Small intestine (tissue), 7 donors: ENCODE data around the gene RASGEF1C. TPM values are rescaled to one million over a fixed set of nuclear protein-coding genes. Genes with fewer than 3 reads are reported as not detected.
A peak's percentile ranks its signal among the peaks of the same experiment; 100 is the strongest.

Experiments
- DNase-seq, 2 donors: peaks; one replicate each; pipeline versions ENCODE4 v3.0.0 to v3.0.0-alpha.2; 2013
- FAIRE-seq: peaks from 2 replicates; lab custom pipeline; 2012; peaks lifted over from hg19 to GRCh38; lab: Jason Lieb, UNC
- H3K27ac ChIP-seq, 3 donors: one replicate each; pipeline ENCODE4 v1.5.1; 2013; ENCODE audit warnings: low read length in 2 of 3, mild to moderate bottlenecking in 2 of 3, control low read depth in 1 of 3, inconsistent platforms in 1 of 3, low read depth in 1 of 3, moderate library complexity in 1 of 3
- H3K27me3 ChIP-seq, 3 donors: one replicate each; pipeline ENCODE4 v1.6.1; 2013; ENCODE audit warnings: low read length in 3 of 3, inconsistent platforms in 1 of 3; ENCODE audit not compliant: control insufficient read depth in 3 of 3, insufficient read depth in 3 of 3
- H3K36me3 ChIP-seq, 3 donors: one replicate each; pipeline ENCODE4 v1.6.1; 2013; ENCODE audit warnings: low read length in 3 of 3, inconsistent platforms in 1 of 3, low read depth in 1 of 3, mild to moderate bottlenecking in 1 of 3, moderate library complexity in 1 of 3; ENCODE audit not compliant: control insufficient read depth in 3 of 3, insufficient read depth in 2 of 3
- H3K4me1 ChIP-seq, 3 donors: one replicate each; pipeline ENCODE4 v1.6.1; 2013; ENCODE audit warnings: low read length in 2 of 3, inconsistent platforms in 1 of 3, low read depth in 1 of 3, mild to moderate bottlenecking in 1 of 3, moderate library complexity in 1 of 3; ENCODE audit not compliant: control insufficient read depth in 3 of 3, insufficient read depth in 2 of 3
- H3K4me3 ChIP-seq, 3 donors: one replicate each; pipeline ENCODE4 v1.5.1; 2013; ENCODE audit warnings: low read length in 3 of 3, control low read depth in 1 of 3, inconsistent platforms in 1 of 3, low read depth in 1 of 3, mild to moderate bottlenecking in 1 of 3, moderate library complexity in 1 of 3
- H3K9me3 ChIP-seq, 2 donors: one replicate each; pipeline ENCODE4 v1.6.1; 2013; ENCODE audit warnings: low read depth in 1 of 2, low read length in 1 of 2; ENCODE audit not compliant: control insufficient read depth in 2 of 2, insufficient read depth in 1 of 2
- WGBS, 3 donors: extraction: QIAGEN DNeasy Blood & Tissue Kit; methylation state at CpG; one replicate each; pipeline ENCODE4 v1.1.7; 2013; 5-methylcytosine and 5-hydroxymethylcytosine counted together
- polyA plus RNA-seq, 4 donors: library from polyadenylated mRNA; stranded (reverse) in 3 of 4; unstranded in 1 of 4; fragments of 200-250 nt in 3 of 4; fragments of 120-200 nt in 1 of 4; gene quantifications; one replicate each; pipeline versions ENCODE4 v1.2.1 to v1.2.3, GENCODE V29; 2013
- donor health status: healthy with polysubstance abuse.
- donor health status: control.
- donor health status: control.
- donor health status: Bipolar disorder and iron deficiency.
- donor health status: healthy.

RASGEF1C gene
- polyA plus RNA-seq, 4 donors = 0.37 to 0.54 (median 0.40) TPM; not detected in 1

- H3K36me3 ChIP-seq = peaks cover 10 to 19% (median 11%) of the 10 kb centered on the region in 3 donors
- 91 to 94% (median 92%) methylated on average over 5 of the region's 5 CpGs for WGBS, 3 donors
- FAIRE-seq = no peak
These were observed 26.1 kb upstream of the RASGEF1C start for GRCh38 chr5:180235077-180235476.

GRCh38 chr5:180234271-180234670 lies 25.3 kb upstream of the RASGEF1C start:
- no peak for FAIRE-seq
- H3K27me3 ChIP-seq = no peaks in the 10 kb centered on the region
- H3K36me3 ChIP-seq = peaks cover 9 to 19% (median 10%) of the 10 kb centered on the region in 3 donors
- no peak for DNase-seq
- WGBS, 3 donors = 93 to 96% (median 95%) methylated on average over 15 of the region's 15 CpGs
- H3K9me3 ChIP-seq = peaks cover 0 to 5% of the 10 kb centered on the region in 2 donors
- peak overlapping the region in 1 of 3 donors; percentile 81 for H3K27ac ChIP-seq
- peaks cover 0 to 4% (median 0%) of the 10 kb centered on the region in 3 donors for H3K4me1 ChIP-seq
- H3K4me3 ChIP-seq = no peak overlapping the region

More at GRCh38 chr5:180235077-180235476, 26.1 kb upstream of the RASGEF1C start:
- no peak for DNase-seq
- H3K27ac ChIP-seq = no peak overlapping the region
- peaks cover 0 to 5% of the 10 kb centered on the region in 2 donors for H3K9me3 ChIP-seq
- no peaks in the 10 kb centered on the region for H3K27me3 ChIP-seq
- H3K4me1 ChIP-seq = peaks cover 0 to 4% (median 0%) of the 10 kb centered on the region in 3 donors
- no peak overlapping the region for H3K4me3 ChIP-seq

GRCh38 chr5:180233729-180234128 lies 24.7 kb upstream of the RASGEF1C start:
- Histone ChIP-seq H3K9me3 (peaks cover 0 to 5% of the 10 kb centered on the region in 2 donors), H3K27me3 (no peaks in the 10 kb centered on the region), H3K27ac (peak overlapping the region in 1 of 3 donors; percentile 81), H3K4me1 (peaks cover 0 to 4% (median 0%) of the 10 kb centered on the region in 3 donors), H3K4me3 (peak overlapping the region in 1 of 3 donors; percentile 9), H3K36me3 (peaks cover 6 to 15% (median 8%) of the 10 kb centered on the region in 3 donors)
- no peak for FAIRE-seq
- WGBS, 3 donors = 71 to 74% (median 71%) methylated on average over 11 of the region's 11 CpGs
- peak; percentile 37 to 87 for DNase-seq

DNA sequence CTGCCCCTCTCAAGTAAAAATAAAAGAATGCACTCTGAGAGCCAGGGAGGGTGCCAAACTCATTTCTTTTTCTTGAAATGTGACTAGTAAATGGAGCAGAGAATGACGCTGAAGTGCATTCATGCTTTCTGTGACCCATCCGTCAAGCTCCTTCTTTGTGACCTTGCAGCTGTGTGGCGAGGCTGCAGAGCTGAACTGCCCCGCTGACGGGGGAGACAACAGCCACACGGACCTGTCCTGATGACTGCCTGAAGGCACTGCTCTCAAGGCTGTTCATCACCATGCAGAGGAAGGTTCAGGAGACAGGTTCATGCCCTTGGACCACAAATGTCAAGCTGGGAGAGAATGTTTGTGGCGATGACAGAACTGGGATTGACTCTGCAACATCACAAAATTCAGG lies 21.0 kb upstream of the RASGEF1C start:
- 88 to 93% (median 90%) methylated on average over 7 of the region's 7 CpGs for WGBS, 3 donors
- H3K9me3 ChIP-seq = peaks cover 0 to 22% of the 10 kb centered on the region in 2 donors
- no peak for FAIRE-seq

GRCh38 chr5:180222056-180222455 lies 13.0 kb upstream of the RASGEF1C start:
- Histone ChIP-seq H3K27ac (no peak overlapping the region), H3K36me3 (peaks cover 0 to 6% (median 0%) of the 10 kb centered on the region in 3 donors), H3K4me1 (no peaks in the 10 kb centered on the region), H3K27me3 (no peaks in the 10 kb centered on the region), H3K9me3 (peaks cover 5 to 49% of the 10 kb centered on the region in 2 donors), H3K4me3 (no peak overlapping the region)
- FAIRE-seq (no peak), DNase-seq (no peak)
- WGBS, 3 donors = 95 to 98% (median 95%) methylated on average over 11 of the region's 11 CpGs

More for the DNA sequence above, 21.0 kb upstream of the RASGEF1C start:
- H3K4me3 ChIP-seq = no peak overlapping the region
- H3K27me3 ChIP-seq = no peaks in the 10 kb centered on the region
- H3K4me1 ChIP-seq = peaks cover 0 to 4% (median 0%) of the 10 kb centered on the region in 3 donors
- peaks cover 0 to 15% (median 2%) of the 10 kb centered on the region in 3 donors for H3K36me3 ChIP-seq
- DNase-seq = no peak
- no peak overlapping the region for H3K27ac ChIP-seq

DNA sequence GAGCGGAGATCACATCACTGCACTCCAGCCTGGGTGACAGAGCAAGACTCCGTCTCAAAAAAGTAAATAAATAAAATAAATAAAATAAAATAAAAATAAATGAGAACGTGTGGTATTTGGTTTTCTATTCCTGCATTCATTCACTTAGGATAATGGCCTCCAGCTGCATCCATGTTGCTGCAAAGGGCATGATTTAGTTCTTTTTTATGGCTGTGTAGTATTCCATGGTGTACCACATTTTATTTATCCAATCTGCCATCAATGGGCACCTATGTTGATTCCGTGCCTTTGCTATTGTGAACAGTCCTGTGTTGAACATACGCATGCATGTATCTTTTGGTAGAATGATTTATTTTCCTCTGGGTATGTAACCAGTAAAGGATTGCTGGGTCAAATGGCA lies 8.8 kb upstream of the RASGEF1C start:
- Histone ChIP-seq H3K27ac (no peak overlapping the region), H3K4me3 (no peak overlapping the region), H3K4me1 (no peaks in the 10 kb centered on the region), H3K9me3 (peaks cover 5 to 41% of the 10 kb centered on the region in 2 donors), H3K27me3 (no peaks in the 10 kb centered on the region), H3K36me3 (no peaks in the 10 kb centered on the region)
- FAIRE-seq = no peak
- 93 to 95% (median 95%) methylated on average over 5 of the region's 5 CpGs for WGBS, 3 donors
- DNase-seq = no peak

GRCh38 chr5:180216646-180217171 lies 7.7 kb upstream of the RASGEF1C start:
- WGBS, 3 donors = 91 to 93% (median 91%) methylated on average over 15 of the region's 15 CpGs
- no peak for DNase-seq
- Histone ChIP-seq H3K4me3 (no peak overlapping the region), H3K9me3 (peaks cover 2 to 32% of the 10 kb centered on the region in 2 donors), H3K4me1 (no peaks in the 10 kb centered on the region), H3K27me3 (no peaks in the 10 kb centered on the region), H3K36me3 (no peaks in the 10 kb centered on the region), H3K27ac (no peak overlapping the region)
- FAIRE-seq = no peak

GRCh38 chr5:180215783-180216630 lies 7.0 kb upstream of the RASGEF1C start:
- no peak for DNase-seq
- no peaks in the 10 kb centered on the region for H3K4me1 ChIP-seq
- H3K4me3 ChIP-seq = no peak overlapping the region
- H3K36me3 ChIP-seq = no peaks in the 10 kb centered on the region
- H3K27ac ChIP-seq = no peak overlapping the region
- peaks cover 0 to 26% of the 10 kb centered on the region in 2 donors for H3K9me3 ChIP-seq
- no peak for FAIRE-seq
- 85 to 92% (median 88%) methylated on average over 34 of the region's 34 CpGs for WGBS, 3 donors
- H3K27me3 ChIP-seq = no peaks in the 10 kb centered on the region
